Measurements from ENCODE around the gene ESD.
"Not testable (repeated sequence)": the region's sequence is repeated elsewhere in the genome, so short reads cannot be mapped to it uniquely, and the experiment has no call there.

Gene ESD

GRCh38 chr13:46783504-46783903 is 13.5 kb downstream of the ESD start:
- DNase-seq: no peak

- DNase-seq: no peak
Observed at GRCh38 chr13:46782691-46783090, 14.3 kb downstream of the ESD start.

- no peak for DNase-seq
Observed at GRCh38 chr13:46782066-46782465, 14.9 kb downstream of the ESD start.

- DNase-seq: no peak
Observed at GRCh38 chr13:46778890-46779289, 18.1 kb downstream of the ESD start.

- no peak for DNase-seq
Observed at GRCh38 chr13:46778095-46778494, 18.9 kb downstream of the ESD start.

GRCh38 chr13:46775385-46776107 is 21.4 kb downstream of the ESD start:
- no peak for DNase-seq

- no peak for DNase-seq
Observed at GRCh38 chr13:46773541-46773940, 23.4 kb downstream of the ESD start.

GRCh38 chr13:46771693-46772092 is 25.3 kb downstream of the ESD start:
- no peak for DNase-seq

GRCh38 chr13:46769925-46770324 is 27.0 kb downstream of the ESD start:
- DNase-seq: not testable (repeated sequence)

- no peak for DNase-seq
Observed at GRCh38 chr13:46761866-46762265, 35.1 kb downstream of the ESD start.

GRCh38 chr13:46761174-46761573 is 35.8 kb downstream of the ESD start:
- no peak for DNase-seq

GRCh38 chr13:46759846-46760245 is 37.1 kb downstream of the ESD start:
- no peak for DNase-seq

GRCh38 chr13:46757640-46758039 is 39.3 kb downstream of the ESD start:
- DNase-seq: no peak

- DNase-seq: peak; percentile 40
Observed at GRCh38 chr13:46756977-46757376, 40.0 kb downstream of the ESD start.

GRCh38 chr13:46755508-46755907 is 41.5 kb downstream of the ESD start:
- DNase-seq: not testable (repeated sequence)

- DNase-seq: no peak
Observed at GRCh38 chr13:46754812-46755211, 42.1 kb downstream of the ESD start.

GRCh38 chr13:46753917-46754316 is 43.0 kb downstream of the ESD start:
- no peak for DNase-seq

- no peak for DNase-seq
Observed at GRCh38 chr13:46753137-46753536, 43.8 kb downstream of the ESD start.

GRCh38 chr13:46751811-46752635 is 44.9 kb downstream of the ESD start:
- DNase-seq: peak; percentile 47

GRCh38 chr13:46749951-46750350 is 47.0 kb downstream of the ESD start:
- no peak for DNase-seq

GRCh38 chr13:46748300-46748699 is 48.7 kb downstream of the ESD start:
- no peak for DNase-seq

- no peak for DNase-seq
Observed at GRCh38 chr13:46747031-46747820, 49.7 kb downstream of the ESD start.

GRCh38 chr13:46745706-46746105 is 51.3 kb downstream of the ESD start:
- no peak for DNase-seq

- DNase-seq: no peak
Observed at GRCh38 chr13:46745062-46745461, 51.9 kb downstream of the ESD start.
